ENCODE data around the gene C7orf25.
"Not testable (repeated sequence)": the region's sequence is repeated elsewhere in the genome, so short reads cannot be mapped to it uniquely, and the experiment has no call there.

The C7orf25 gene

GRCh38 chr7:42893346-42894240 is 18.3 kb downstream of the C7orf25 start:
- Histone ChIP-seq H3K4me1 (ENCODE audit: insufficient read depth, insufficient read length) (no peaks in the 10 kb centered on the region), H3K9ac (ENCODE audit: insufficient read length, low read depth) (no peak overlapping the region), H3K36me3 (ENCODE audit: insufficient read depth, insufficient read length, low read length) (no peaks in the 10 kb centered on the region), H3K27me3 (ENCODE audit: insufficient read depth, insufficient read length) (no peaks in the 10 kb centered on the region), H3K9me3 (ENCODE audit: insufficient read depth, low read length) (peaks cover 42% of the 10 kb centered on the region), H3K4me3 (ENCODE audit: insufficient read length, low read depth) (no peak overlapping the region)
- no peak for DNase-seq (ENCODE audit: low read depth, low spot score)
- TF ChIP-seq ZNF274 (IDR thresholded peaks at IDR 0.05; ENCODE audit: low read depth, low read length), result no peak

GRCh38 chr7:42886893-42887505 is 24.9 kb downstream of the C7orf25 start:
- H3K4me3 ChIP-seq (ENCODE audit: insufficient read length, low read depth), result no peak overlapping the region
- no peaks in the 10 kb centered on the region for H3K27me3 ChIP-seq (ENCODE audit: insufficient read depth, insufficient read length)
- H3K9ac ChIP-seq (ENCODE audit: insufficient read length, low read depth), result no peak overlapping the region
- no peaks in the 10 kb centered on the region for H3K36me3 ChIP-seq (ENCODE audit: insufficient read depth, insufficient read length, low read length)
- TF ChIP-seq YY1 (IDR thresholded peaks at IDR 0.05; ENCODE audit: insufficient read depth, insufficient read length), result no peak
- TF ChIP-seq ZNF274 (IDR thresholded peaks at IDR 0.05; ENCODE audit: low read depth, low read length), result no peak
- TF ChIP-seq SUZ12 (IDR thresholded peaks at IDR 0.05; ENCODE audit: extremely low read depth, insufficient read depth, insufficient read length), result no peak
- DNase-seq (ENCODE audit: low read depth, low spot score), result no peak
- H3K4me1 ChIP-seq (ENCODE audit: insufficient read depth, insufficient read length), result no peaks in the 10 kb centered on the region
- H3K9me3 ChIP-seq (ENCODE audit: insufficient read depth, low read length), result peaks cover 18% of the 10 kb centered on the region; the same call in 1 of the 2 replicates

- Histone ChIP-seq H3K9me3 (ENCODE audit: insufficient read depth, low read length) (peaks cover 16% of the 10 kb centered on the region; the same call in 1 of the 2 replicates), H3K4me1 (ENCODE audit: insufficient read depth, insufficient read length) (no peaks in the 10 kb centered on the region), H3K4me3 (ENCODE audit: insufficient read length, low read depth) (no peak overlapping the region), H3K36me3 (ENCODE audit: insufficient read depth, insufficient read length, low read length) (no peaks in the 10 kb centered on the region), H3K27me3 (ENCODE audit: insufficient read depth, insufficient read length) (no peaks in the 10 kb centered on the region), H3K9ac (ENCODE audit: insufficient read length, low read depth) (no peak overlapping the region)
- DNase-seq (ENCODE audit: low read depth, low spot score), result no peak
- TF ChIP-seq SUZ12 (IDR thresholded peaks at IDR 0.05; ENCODE audit: extremely low read depth, insufficient read depth, insufficient read length), result no peak
- no peak for TF ChIP-seq ZNF274 (IDR thresholded peaks at IDR 0.05; ENCODE audit: low read depth, low read length)
- TF ChIP-seq YY1 (IDR thresholded peaks at IDR 0.05; ENCODE audit: insufficient read depth, insufficient read length), result no peak
Observed at GRCh38 chr7:42886129-42886528, 25.7 kb downstream of the C7orf25 start.

- not testable (repeated sequence) for DNase-seq (ENCODE audit: low read depth, low spot score); H3K27me3 ChIP-seq (ENCODE audit: insufficient read depth, insufficient read length); H3K9ac ChIP-seq (ENCODE audit: insufficient read length, low read depth); H3K4me1 ChIP-seq (ENCODE audit: insufficient read depth, insufficient read length); H3K4me3 ChIP-seq (ENCODE audit: insufficient read length, low read depth); H3K36me3 ChIP-seq (ENCODE audit: insufficient read depth, insufficient read length, low read length)
- peaks cover 16% of the 10 kb centered on the region; the same call in 1 of the 2 replicates for H3K9me3 ChIP-seq (ENCODE audit: insufficient read depth, low read length)
Observed at GRCh38 chr7:42885183-42885582, 26.7 kb downstream of the C7orf25 start.

- Histone ChIP-seq H3K9ac (ENCODE audit: insufficient read length, low read depth) (no peak overlapping the region), H3K4me1 (ENCODE audit: insufficient read depth, insufficient read length) (no peaks in the 10 kb centered on the region), H3K27me3 (ENCODE audit: insufficient read depth, insufficient read length) (no peaks in the 10 kb centered on the region), H3K9me3 (ENCODE audit: insufficient read depth, low read length) (peaks cover 24% of the 10 kb centered on the region; the same call in 1 of the 2 replicates), H3K36me3 (ENCODE audit: insufficient read depth, insufficient read length, low read length) (no peaks in the 10 kb centered on the region), H3K4me3 (ENCODE audit: insufficient read length, low read depth) (no peak overlapping the region)
- TF ChIP-seq YY1 (IDR thresholded peaks at IDR 0.05; ENCODE audit: insufficient read depth, insufficient read length) (no peak), ZNF274 (IDR thresholded peaks at IDR 0.05; ENCODE audit: low read depth, low read length) (no peak), SUZ12 (IDR thresholded peaks at IDR 0.05; ENCODE audit: extremely low read depth, insufficient read depth, insufficient read length) (no peak)
- no peak for DNase-seq (ENCODE audit: low read depth, low spot score)
Observed at GRCh38 chr7:42883950-42884349, 27.9 kb downstream of the C7orf25 start.

- no peak for DNase-seq (ENCODE audit: low read depth, low spot score)
- Histone ChIP-seq H3K9ac (ENCODE audit: insufficient read length, low read depth) (no peak overlapping the region), H3K36me3 (ENCODE audit: insufficient read depth, insufficient read length, low read length) (no peaks in the 10 kb centered on the region), H3K4me1 (ENCODE audit: insufficient read depth, insufficient read length) (no peaks in the 10 kb centered on the region), H3K27me3 (ENCODE audit: insufficient read depth, insufficient read length) (no peaks in the 10 kb centered on the region), H3K9me3 (ENCODE audit: insufficient read depth, low read length) (peaks cover 33% of the 10 kb centered on the region; the same call in 1 of the 2 replicates), H3K4me3 (ENCODE audit: insufficient read length, low read depth) (no peak overlapping the region)
- no peak for TF ChIP-seq YY1 (IDR thresholded peaks at IDR 0.05; ENCODE audit: insufficient read depth, insufficient read length)
- TF ChIP-seq SUZ12 (IDR thresholded peaks at IDR 0.05; ENCODE audit: extremely low read depth, insufficient read depth, insufficient read length), result no peak
- TF ChIP-seq ZNF274 (IDR thresholded peaks at IDR 0.05; ENCODE audit: low read depth, low read length), result no peak
Observed at GRCh38 chr7:42880392-42880791, 31.5 kb downstream of the C7orf25 start.

GRCh38 chr7:42878303-42878702 is 33.6 kb downstream of the C7orf25 start:
- H3K9ac ChIP-seq (ENCODE audit: insufficient read length, low read depth), result no peak overlapping the region
- DNase-seq (ENCODE audit: low read depth, low spot score), result no peak
- TF ChIP-seq YY1 (IDR thresholded peaks at IDR 0.05; ENCODE audit: insufficient read depth, insufficient read length), result no peak
- TF ChIP-seq ZNF274 (IDR thresholded peaks at IDR 0.05; ENCODE audit: low read depth, low read length), result no peak
- TF ChIP-seq SUZ12 (IDR thresholded peaks at IDR 0.05; ENCODE audit: extremely low read depth, insufficient read depth, insufficient read length), result no peak
- no peaks in the 10 kb centered on the region for H3K36me3 ChIP-seq (ENCODE audit: insufficient read depth, insufficient read length, low read length)
- peaks cover 27% of the 10 kb centered on the region; the same call in 1 of the 2 replicates for H3K9me3 ChIP-seq (ENCODE audit: insufficient read depth, low read length)
- H3K27me3 ChIP-seq (ENCODE audit: insufficient read depth, insufficient read length), result no peaks in the 10 kb centered on the region
- no peaks in the 10 kb centered on the region for H3K4me1 ChIP-seq (ENCODE audit: insufficient read depth, insufficient read length)
- no peak overlapping the region for H3K4me3 ChIP-seq (ENCODE audit: insufficient read length, low read depth)
